ENCODE measurements around the gene CEP20.

The CEP20 gene

DNA sequence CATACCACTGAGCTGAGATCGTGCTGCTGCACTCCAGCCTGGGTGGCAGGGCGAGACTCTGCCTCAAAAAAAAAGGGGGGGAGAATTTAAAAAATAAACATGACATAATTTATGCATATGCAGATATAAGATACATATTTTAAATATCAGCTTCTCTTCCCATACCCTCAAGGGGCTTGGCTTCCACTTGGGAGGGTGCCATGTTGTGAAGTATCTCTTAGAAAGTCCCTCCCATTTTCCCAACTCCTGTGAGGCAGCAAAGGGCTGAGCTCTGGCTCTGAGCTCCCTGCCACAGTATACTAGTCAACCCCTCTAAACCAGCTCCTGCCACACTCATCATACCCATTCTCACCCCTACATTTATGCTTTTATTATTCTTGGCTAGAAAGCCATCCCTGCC, 71.0 kb downstream of the CEP20 start:
- Histone ChIP-seq H3K4me1 (ENCODE audit: control insufficient read depth, insufficient read depth, low read length, unreplicated experiment) (no peaks in the 10 kb centered on the region), H3K27me3 (ENCODE audit: insufficient read depth, low read length) (peaks cover 25% of the 10 kb centered on the region; the same call in 1 of the 2 replicates), H2AFZ (ENCODE audit: low read length, unreplicated experiment) (no peak overlapping the region), H3K4me3 (ENCODE audit: low read depth, low read length) (no peak overlapping the region), H3K36me3 (ENCODE audit: insufficient read depth, low read length) (no peaks in the 10 kb centered on the region), H3K27ac (ENCODE audit: low read depth, low read length) (no peak overlapping the region), H3K79me2 (ENCODE audit: control insufficient read depth, insufficient read depth, low read length, unreplicated experiment) (no peaks in the 10 kb centered on the region)

DNA sequence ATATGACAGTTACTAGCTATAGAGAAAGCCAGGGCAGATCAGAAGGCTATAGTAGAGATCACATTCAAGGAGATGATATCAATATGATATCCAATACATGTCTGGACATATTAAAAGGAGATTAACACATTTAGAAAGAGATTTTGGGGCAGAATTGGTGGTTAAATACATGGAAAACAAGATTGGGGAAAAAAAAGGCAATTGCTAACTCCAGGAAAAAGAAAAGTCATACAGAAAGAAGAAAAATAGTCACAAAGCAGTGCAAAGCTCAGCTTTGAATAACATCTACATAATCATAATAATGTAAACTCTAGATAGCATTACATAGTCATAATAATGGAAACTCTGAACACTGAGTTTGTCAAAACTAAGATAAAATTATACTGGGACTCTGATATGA, 72.2 kb downstream of the CEP20 start:
- Histone ChIP-seq H3K4me3 (ENCODE audit: low read depth, low read length) (no peak overlapping the region), H2AFZ (ENCODE audit: low read length, unreplicated experiment) (no peak overlapping the region), H3K36me3 (ENCODE audit: insufficient read depth, low read length) (no peaks in the 10 kb centered on the region), H3K4me1 (ENCODE audit: control insufficient read depth, insufficient read depth, low read length, unreplicated experiment) (peaks cover 10% of the 10 kb centered on the region), H3K79me2 (ENCODE audit: control insufficient read depth, insufficient read depth, low read length, unreplicated experiment) (no peaks in the 10 kb centered on the region), H3K27me3 (ENCODE audit: insufficient read depth, low read length) (peaks cover 32% of the 10 kb centered on the region; the same call in 1 of the 2 replicates), H3K27ac (ENCODE audit: low read depth, low read length) (no peak overlapping the region)

Data from ACC112 (cell line).